Dermis lymphatic vessel endothelial cell (primary cell): Measurements from ENCODE around the gene ADGRL1. TPM values are rescaled to one million over a fixed set of nuclear protein-coding genes. Genes with fewer than 3 reads are reported as not detected.

Source experiments
- total RNA-seq: library from RNA; depleted of rRNA; stranded (reverse); fragments of >200 nt; gene quantifications from 2 replicates; pipeline ENCODE4 v1.2.1, GENCODE V29; 2014

Gene ADGRL1
- 5.4 and 7.9 TPM in 2 replicates for total RNA-seq

GRCh38 chr19:14205452-14206287 is at the start of gene ADGRL1:
TSS of gene ADGRL1 (minus strand) at chr19:14206169. CDS start at chr19:14183602, 22,567 bp downstream.

GRCh38 chr19:14136509-14137281 is 69.3 kb downstream of the ADGRL1 start, which contains the start of gene ASF1B:
TSS of gene ASF1B (minus strand) at chr19:14136589. CDS start at chr19:14136456, 133 bp downstream.

GRCh38 chr19:14117668-14118164 is 88.3 kb downstream of the ADGRL1 start, which contains the start of gene PRKACA:
TSS of gene PRKACA (minus strand) at chr19:14117762. CDS start at chr19:14117547, 215 bp downstream.

Other genes with a start within 250 kb of the ADGRL1 start
- 1.7 and 2.1 TPM in 2 replicates for gene RFX1, start 199.8 kb downstream of the ADGRL1 start, total RNA-seq
- gene RLN3, start 178.0 kb downstream of the ADGRL1 start, total RNA-seq: not detected in 2 replicates
- 2.7 and 3.8 TPM in 2 replicates for gene IL27RA, start 174.4 kb downstream of the ADGRL1 start, total RNA-seq
- not detected in 2 replicates for gene PALM3, start 144.1 kb downstream of the ADGRL1 start, total RNA-seq
- under 0.01 and 0.22 TPM in 2 replicates for gene MISP3, start 133.4 kb downstream of the ADGRL1 start, total RNA-seq
- not detected in 2 replicates for gene C19orf67, start 120.4 kb downstream of the ADGRL1 start, total RNA-seq
- gene SAMD1, start 115.4 kb downstream of the ADGRL1 start, total RNA-seq: 9.4 and 12.5 TPM in 2 replicates
- 32.6 and 35.6 TPM in 2 replicates for gene PRKACA, start 88.4 kb downstream of the ADGRL1 start, total RNA-seq
- gene ASF1B, start 69.6 kb downstream of the ADGRL1 start, total RNA-seq: 2.8 and 3.6 TPM in 2 replicates
- 5.8 and 6.0 TPM in 2 replicates for gene ADGRE5, start 175.3 kb upstream of the ADGRL1 start, total RNA-seq
- 62.0 and 63.0 TPM in 2 replicates for gene DDX39A, start 213.2 kb upstream of the ADGRL1 start, total RNA-seq
- gene PKN1, start 227.1 kb upstream of the ADGRL1 start, total RNA-seq: 238 and 246 TPM in 2 replicates